H9 (cell line): ENCODE results near the gene L1CAM. TPM values are rescaled to one million over a fixed set of nuclear protein-coding genes. Genes with fewer than 3 reads are reported as not detected.

Experiments used
- DNase-seq: peaks from one replicate; pipeline ENCODE4 v3.0.0-alpha.2; 2017
- H2AFZ ChIP-seq: one replicate; pipeline ENCODE4 v1.6.1; 2013; ENCODE audit warnings: mild to moderate bottlenecking, low read length, control low read depth, moderate library complexity
- H2AK5ac ChIP-seq: 2 replicates; pipeline ENCODE4 v1.6.1; 2013; ENCODE audit warnings: low read length, control low read depth, mixed read lengths; ENCODE audit not compliant: insufficient read length
- H2BK120ac ChIP-seq: one replicate; pipeline ENCODE4 v1.6.1; 2013; ENCODE audit warnings: low read depth, mild to moderate bottlenecking, low read length, control low read depth, inconsistent platforms; ENCODE audit not compliant: poor library complexity, severe bottlenecking
- H2BK12ac ChIP-seq: 2 replicates; pipeline ENCODE4 v1.6.1; 2013; ENCODE audit warnings: low read length, control low read depth, mixed read lengths, low read depth; ENCODE audit not compliant: insufficient read length
- H2BK15ac ChIP-seq: 2 replicates; pipeline ENCODE4 v1.6.1; 2013; ENCODE audit warnings: low read depth, low read length, control low read depth
- H2BK20ac ChIP-seq: one replicate; pipeline ENCODE4 v1.6.1; 2013; ENCODE audit warnings: low read depth, mild to moderate bottlenecking, low read length, control low read depth, inconsistent platforms; ENCODE audit not compliant: poor library complexity, severe bottlenecking
- H2BK5ac ChIP-seq: 2 replicates; pipeline ENCODE4 v1.6.1; 2013; ENCODE audit warnings: low read length, control low read depth, mixed read lengths; ENCODE audit not compliant: insufficient read length
- H3K14ac ChIP-seq: 2 replicates; pipeline ENCODE4 v1.6.1; 2013; ENCODE audit warnings: low read length, control low read depth; ENCODE audit not compliant: insufficient read depth
- H3K18ac ChIP-seq: 2 replicates; pipeline ENCODE4 v1.6.1; 2013; ENCODE audit warnings: low read depth, mild to moderate bottlenecking, mixed read lengths, low read length, control low read depth; ENCODE audit not compliant: insufficient read length
- H3K23ac ChIP-seq: 2 replicates; pipeline ENCODE4 v1.6.1; 2013; ENCODE audit warnings: low read length, control low read depth, mixed read lengths, low read depth; ENCODE audit not compliant: insufficient read length
- H3K23me2 ChIP-seq: 2 replicates; pipeline ENCODE4 v1.6.1; 2013; ENCODE audit warnings: low read depth, mild to moderate bottlenecking, mixed read lengths, low read length, control low read depth; ENCODE audit not compliant: insufficient read length, poor library complexity, severe bottlenecking
- H3K27ac ChIP-seq: 2 replicates; pipeline ENCODE4 v1.5.1; 2013; ENCODE audit warnings: low read length, control low read depth, mixed read lengths, low read depth; ENCODE audit not compliant: insufficient read length
- H3K27me3 ChIP-seq: 2 replicates; pipeline ENCODE4 v1.6.1; 2013; ENCODE audit warnings: low read length, control low read depth, inconsistent platforms; ENCODE audit not compliant: insufficient read depth
- H3K4ac ChIP-seq: 2 replicates; pipeline ENCODE4 v1.6.1; 2013; ENCODE audit warnings: low read depth, mild to moderate bottlenecking, control low read depth, inconsistent platforms, low read length, moderate library complexity
- H3K4me1 ChIP-seq: 2 replicates; pipeline ENCODE4 v1.6.1; 2013; ENCODE audit warnings: low read length, control low read depth, inconsistent platforms; ENCODE audit not compliant: insufficient read depth
- H3K4me2 ChIP-seq: 2 replicates; pipeline ENCODE4 v1.6.1; 2013; ENCODE audit warnings: low read length, control low read depth, mixed read lengths; ENCODE audit not compliant: insufficient read length, insufficient read depth
- H3K56ac ChIP-seq: 2 replicates; pipeline ENCODE4 v1.6.1; 2013; ENCODE audit warnings: low read depth, mild to moderate bottlenecking, mixed read lengths, low read length, control low read depth; ENCODE audit not compliant: insufficient read length
- H3K79me1 ChIP-seq: 2 replicates; pipeline ENCODE4 v1.6.1; 2013; ENCODE audit warnings: low read depth, mild to moderate bottlenecking, moderate library complexity, low read length, control low read depth, inconsistent platforms; ENCODE audit not compliant: insufficient read depth, poor library complexity, severe bottlenecking
- H3K79me2 ChIP-seq: 2 replicates; pipeline ENCODE4 v1.6.1; 2013; ENCODE audit warnings: low read length, control low read depth, inconsistent platforms; ENCODE audit not compliant: insufficient read depth
- H3K9ac ChIP-seq: 2 replicates; pipeline ENCODE4 v1.6.1; 2013; ENCODE audit warnings: low read length, control low read depth, mixed read lengths; ENCODE audit not compliant: insufficient read length; ENCODE audit errors: extremely low read depth
- H3K9me3 ChIP-seq: one replicate; pipeline ENCODE4 v1.6.1; 2013; ENCODE audit warnings: low read depth, low read length, inconsistent platforms; ENCODE audit not compliant: control insufficient read depth
- H3T11ph ChIP-seq: one replicate; pipeline ENCODE4 v1.6.1; 2013; ENCODE audit warnings: mild to moderate bottlenecking, low read length, control low read depth, inconsistent platforms
- H4K20me1 ChIP-seq: one replicate; pipeline ENCODE4 v1.6.1; 2013; ENCODE audit not compliant: control insufficient read depth, insufficient read length, insufficient read depth
- H4K5ac ChIP-seq: 2 replicates; pipeline ENCODE4 v1.6.1; 2013; ENCODE audit warnings: low read depth, mild to moderate bottlenecking, mixed read lengths, low read length, control low read depth; ENCODE audit not compliant: insufficient read length
- H4K8ac ChIP-seq: replicated peaks from 2 replicates; pipeline ENCODE4 v1.6.1; 2013; ENCODE audit warnings: low read length, control low read depth, mixed read lengths, low read depth; ENCODE audit not compliant: insufficient read length
- H4K91ac ChIP-seq: 2 replicates; pipeline ENCODE4 v1.6.1; 2013; ENCODE audit warnings: low read depth, mild to moderate bottlenecking, moderate library complexity, mixed read lengths, low read length, control low read depth; ENCODE audit not compliant: insufficient read length
- H3K27ac Mint-ChIP-seq, 3 experiments: 2 replicates in 2 of 3; 3 replicates in 1 of 3; pipeline ENCODE4 v1.8.0; 2020 to 2021; ENCODE audit warnings: mixed read lengths in 3 of 3, mild to moderate bottlenecking in 1 of 3, moderate library complexity in 1 of 3
- H3K27me3 Mint-ChIP-seq: 2 replicates; pipeline ENCODE4 v1.8.0; 2021; ENCODE audit warnings: low read depth, mild to moderate bottlenecking, moderate library complexity, mixed read lengths
- H3K36me3 Mint-ChIP-seq, 3 experiments: 2 replicates in 2 of 3; 3 replicates in 1 of 3; pipeline ENCODE4 v1.8.0; 2020 to 2021; ENCODE audit warnings: low read depth in 3 of 3, mixed read lengths in 3 of 3; ENCODE audit not compliant: insufficient read depth in 1 of 3
- H3K4me1 Mint-ChIP-seq, 2 experiments: 2 replicates each; pipeline ENCODE4 v1.8.0; 2020; ENCODE audit warnings: mixed read lengths in 2 of 2
- H3K4me3 Mint-ChIP-seq, 2 experiments: 2 replicates in 1 of 2; 3 replicates in 1 of 2; pipeline ENCODE4 v1.8.0; 2020 to 2021; ENCODE audit warnings: mild to moderate bottlenecking in 2 of 2, mixed read lengths in 2 of 2, moderate library complexity in 1 of 2
- H3K9me3 Mint-ChIP-seq, 2 experiments: 2 replicates in 1 of 2; 3 replicates in 1 of 2; pipeline ENCODE4 v1.8.0; 2020; ENCODE audit warnings: mild to moderate bottlenecking in 2 of 2, mixed read lengths in 2 of 2, moderate library complexity in 1 of 2
- WGBS: extraction: QIAGEN DNeasy Blood & Tissue Kit; methylation state at CpG from one replicate; pipeline ENCODE4 v1.1.7; 2013; ENCODE audit warnings: missing lambda C conversion rate, low lambda C conversion rate, mixed read lengths; ENCODE audit not compliant: insufficient read length; ENCODE audit errors: extremely low coverage; 5-methylcytosine and 5-hydroxymethylcytosine counted together
- total RNA-seq: library from RNA; stranded (reverse); gene quantifications from 2 replicates; pipeline ENCODE4 v1.2.1, GENCODE V29; 2021
- TF ChIP-seq, protein P1 (sequence below): fragments of 200-600 bp; sonication (generic); conservative IDR thresholded peaks from 3 replicates; pipeline ENCODE4 v1.8.0; 2021; ENCODE audit warnings: antibody characterized with exemption, mild to moderate bottlenecking

Gene L1CAM
- total RNA-seq, 1 experiment from 2014 or later = 22.7 TPM

DNA sequence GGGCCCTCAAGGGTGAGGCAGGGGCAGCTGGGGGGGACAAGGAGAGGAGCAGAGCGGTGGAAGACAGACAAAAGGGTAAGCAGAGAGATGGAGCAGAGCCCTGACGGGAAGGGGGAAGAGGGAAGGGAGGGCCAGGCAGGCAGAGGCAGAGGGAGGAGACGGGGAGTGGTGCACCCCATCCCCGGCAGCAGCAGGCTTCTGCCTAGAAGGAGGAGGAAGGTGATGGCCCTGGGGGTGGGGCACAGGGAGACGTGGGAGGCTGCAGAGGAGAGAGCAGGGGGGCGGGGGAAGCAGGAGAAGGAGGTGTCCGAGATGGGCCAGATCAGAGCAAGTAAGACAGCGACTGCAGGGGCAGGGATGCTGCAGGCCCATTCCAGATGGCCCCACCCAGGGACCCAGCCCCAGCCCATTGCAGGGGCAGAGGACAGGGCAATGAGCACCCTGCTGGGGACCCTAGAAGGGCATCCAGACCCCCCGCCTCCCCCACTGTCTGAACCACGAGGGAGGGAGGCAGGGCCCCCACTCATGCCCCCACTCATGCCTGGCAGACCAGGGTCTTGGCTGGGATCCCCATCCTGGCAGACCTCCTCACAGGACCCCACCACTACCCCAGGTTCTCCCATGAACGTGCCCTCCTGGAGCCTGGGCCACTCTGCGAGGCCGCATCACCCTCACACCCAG lies 2.7 kb downstream of the L1CAM start:
- Histone ChIP-seq H3K9me3 (peaks cover 7% of the 10 kb centered on the region), H3T11ph (no peak overlapping the region), H3K4me1 (no peaks in the 10 kb centered on the region), H3K56ac (no peak overlapping the region), H2BK20ac (no peak overlapping the region), H3K27me3 (no peaks in the 10 kb centered on the region), H3K4me2 (no peak overlapping the region), H3K18ac (no peak overlapping the region), H2BK120ac (no peak overlapping the region), H4K20me1 (no peaks in the 10 kb centered on the region), H4K91ac (no peak overlapping the region), H3K4ac (no peak overlapping the region), H3K23ac (no peak overlapping the region), H3K79me2 (no peaks in the 10 kb centered on the region), H2AK5ac (no peak overlapping the region), H2BK12ac (no peak overlapping the region), H4K8ac (no peak overlapping the region), H3K14ac (no peak overlapping the region), H2BK5ac (no peak overlapping the region), H3K27ac (no peak overlapping the region), H3K79me1 (no peaks in the 10 kb centered on the region), H2AFZ (no peak overlapping the region), H4K5ac (no peak overlapping the region), H3K23me2 (peaks cover 7% of the 10 kb centered on the region), H3K9ac (no peak overlapping the region), H2BK15ac (no peak overlapping the region)
- Mint-ChIP-seq H3K4me1 (peaks cover 25 to 49% of the 10 kb centered on the region in 2 experiments), H3K9me3 (peaks cover 48 to 71% of the 10 kb centered on the region in 2 experiments), H3K27me3 (peaks cover 31% of the 10 kb centered on the region), H3K27ac (no peak overlapping the region), H3K4me3 (no peak overlapping the region), H3K36me3 (peaks cover 4 to 8% (median 8%) of the 10 kb centered on the region in 3 experiments; a peak in 6 of 7 replicates)
- TF ChIP-seq, protein P1, sequence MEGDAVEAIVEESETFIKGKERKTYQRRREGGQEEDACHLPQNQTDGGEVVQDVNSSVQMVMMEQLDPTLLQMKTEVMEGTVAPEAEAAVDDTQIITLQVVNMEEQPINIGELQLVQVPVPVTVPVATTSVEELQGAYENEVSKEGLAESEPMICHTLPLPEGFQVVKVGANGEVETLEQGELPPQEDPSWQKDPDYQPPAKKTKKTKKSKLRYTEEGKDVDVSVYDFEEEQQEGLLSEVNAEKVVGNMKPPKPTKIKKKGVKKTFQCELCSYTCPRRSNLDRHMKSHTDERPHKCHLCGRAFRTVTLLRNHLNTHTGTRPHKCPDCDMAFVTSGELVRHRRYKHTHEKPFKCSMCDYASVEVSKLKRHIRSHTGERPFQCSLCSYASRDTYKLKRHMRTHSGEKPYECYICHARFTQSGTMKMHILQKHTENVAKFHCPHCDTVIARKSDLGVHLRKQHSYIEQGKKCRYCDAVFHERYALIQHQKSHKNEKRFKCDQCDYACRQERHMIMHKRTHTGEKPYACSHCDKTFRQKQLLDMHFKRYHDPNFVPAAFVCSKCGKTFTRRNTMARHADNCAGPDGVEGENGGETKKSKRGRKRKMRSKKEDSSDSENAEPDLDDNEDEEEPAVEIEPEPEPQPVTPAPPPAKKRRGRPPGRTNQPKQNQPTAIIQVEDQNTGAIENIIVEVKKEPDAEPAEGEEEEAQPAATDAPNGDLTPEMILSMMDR = no peak
- WGBS = no CpG with 5 or more reads among the region's 13 CpGs
- DNase-seq = no peak
